Activated CD4-positive, alpha-beta T cell treated with anti-CD3 and anti-CD28 coated beads, Interleukin-2, amount 50 U/mL, for 4 hours (primary cell): Measurements from ENCODE around the gene INO80.
A peak's percentile ranks its signal among the peaks of the same experiment; 100 is the strongest.
"Not testable (repeated sequence)": the region's sequence is repeated elsewhere in the genome, so short reads cannot be mapped to it uniquely, and the experiment has no call there.

Experiments used
- DNase-seq, 2 experiments: peaks; one replicate each; pipeline ENCODE4 v3.0.0-alpha.2; 2020

Gene INO80, protein sequence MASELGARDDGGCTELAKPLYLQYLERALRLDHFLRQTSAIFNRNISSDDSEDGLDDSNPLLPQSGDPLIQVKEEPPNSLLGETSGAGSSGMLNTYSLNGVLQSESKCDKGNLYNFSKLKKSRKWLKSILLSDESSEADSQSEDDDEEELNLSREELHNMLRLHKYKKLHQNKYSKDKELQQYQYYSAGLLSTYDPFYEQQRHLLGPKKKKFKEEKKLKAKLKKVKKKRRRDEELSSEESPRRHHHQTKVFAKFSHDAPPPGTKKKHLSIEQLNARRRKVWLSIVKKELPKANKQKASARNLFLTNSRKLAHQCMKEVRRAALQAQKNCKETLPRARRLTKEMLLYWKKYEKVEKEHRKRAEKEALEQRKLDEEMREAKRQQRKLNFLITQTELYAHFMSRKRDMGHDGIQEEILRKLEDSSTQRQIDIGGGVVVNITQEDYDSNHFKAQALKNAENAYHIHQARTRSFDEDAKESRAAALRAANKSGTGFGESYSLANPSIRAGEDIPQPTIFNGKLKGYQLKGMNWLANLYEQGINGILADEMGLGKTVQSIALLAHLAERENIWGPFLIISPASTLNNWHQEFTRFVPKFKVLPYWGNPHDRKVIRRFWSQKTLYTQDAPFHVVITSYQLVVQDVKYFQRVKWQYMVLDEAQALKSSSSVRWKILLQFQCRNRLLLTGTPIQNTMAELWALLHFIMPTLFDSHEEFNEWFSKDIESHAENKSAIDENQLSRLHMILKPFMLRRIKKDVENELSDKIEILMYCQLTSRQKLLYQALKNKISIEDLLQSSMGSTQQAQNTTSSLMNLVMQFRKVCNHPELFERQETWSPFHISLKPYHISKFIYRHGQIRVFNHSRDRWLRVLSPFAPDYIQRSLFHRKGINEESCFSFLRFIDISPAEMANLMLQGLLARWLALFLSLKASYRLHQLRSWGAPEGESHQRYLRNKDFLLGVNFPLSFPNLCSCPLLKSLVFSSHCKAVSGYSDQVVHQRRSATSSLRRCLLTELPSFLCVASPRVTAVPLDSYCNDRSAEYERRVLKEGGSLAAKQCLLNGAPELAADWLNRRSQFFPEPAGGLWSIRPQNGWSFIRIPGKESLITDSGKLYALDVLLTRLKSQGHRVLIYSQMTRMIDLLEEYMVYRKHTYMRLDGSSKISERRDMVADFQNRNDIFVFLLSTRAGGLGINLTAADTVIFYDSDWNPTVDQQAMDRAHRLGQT (N-terminal part only)

DNA sequence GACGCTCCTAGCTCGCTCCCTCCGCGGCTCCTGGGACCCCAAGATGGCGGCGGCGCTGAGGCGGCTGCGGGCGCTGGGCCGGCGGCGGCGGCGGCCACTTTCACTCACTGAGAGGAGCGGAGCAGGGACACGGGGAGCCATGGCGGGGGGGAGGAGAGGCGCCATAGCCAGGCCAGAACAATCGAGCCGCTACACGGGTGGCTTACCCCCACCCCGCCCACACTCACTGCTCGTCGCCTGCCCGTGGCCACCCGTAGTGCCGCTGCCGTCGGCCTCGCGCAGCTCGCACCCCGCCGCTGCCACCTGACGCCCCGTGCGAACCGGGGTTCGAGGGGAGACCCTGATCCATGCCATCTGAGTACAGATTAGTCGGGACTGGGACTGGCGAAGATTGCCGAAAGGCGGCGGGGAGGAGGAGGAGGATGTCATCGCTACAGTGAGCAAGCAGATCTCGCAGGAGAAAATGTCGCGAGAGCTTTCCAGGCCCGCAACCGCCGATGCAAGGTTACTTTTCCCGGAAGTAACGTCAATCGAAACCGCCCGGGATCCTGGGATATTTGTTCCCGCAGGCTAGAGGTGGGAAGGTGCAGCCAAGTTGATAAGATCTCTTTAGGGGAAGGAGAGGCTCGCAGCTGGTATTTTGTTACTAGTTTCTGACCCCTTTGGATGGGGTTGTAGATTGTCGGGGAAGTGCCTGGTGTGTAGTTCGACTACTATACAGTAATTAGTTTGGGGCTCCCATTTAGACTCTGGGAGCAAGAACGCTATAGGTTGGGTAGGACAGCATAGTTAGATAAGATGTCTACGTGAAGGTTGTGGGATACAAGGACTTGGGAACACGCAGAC, at the start of gene INO80:
Gene INO80, minus strand, starts transcription at position 165 of the 846 bp plus-strand sequence. CDS start 19,970 bp downstream, outside the sequence.
- DNase-seq: peak; percentile 96 to 97

DNA sequence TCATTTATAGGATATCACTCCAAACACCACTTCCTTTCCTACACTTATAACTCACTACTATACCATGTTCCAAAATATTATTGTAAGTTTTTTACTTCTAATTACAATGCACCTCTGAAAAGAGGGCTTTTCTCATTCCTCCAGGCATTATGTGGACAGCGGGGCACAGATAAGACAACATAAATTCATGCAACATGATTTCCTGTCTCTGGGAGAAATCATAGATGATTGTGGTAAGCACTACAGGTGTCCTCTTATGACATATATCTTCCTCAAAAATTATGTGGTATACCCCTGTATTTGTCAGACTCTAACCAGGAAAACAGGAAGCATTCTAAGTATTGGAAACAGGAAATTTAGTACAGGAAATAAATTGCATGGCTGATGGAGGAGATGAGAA, 45.7 kb upstream of the INO80 start:
- no peak for DNase-seq

DNA sequence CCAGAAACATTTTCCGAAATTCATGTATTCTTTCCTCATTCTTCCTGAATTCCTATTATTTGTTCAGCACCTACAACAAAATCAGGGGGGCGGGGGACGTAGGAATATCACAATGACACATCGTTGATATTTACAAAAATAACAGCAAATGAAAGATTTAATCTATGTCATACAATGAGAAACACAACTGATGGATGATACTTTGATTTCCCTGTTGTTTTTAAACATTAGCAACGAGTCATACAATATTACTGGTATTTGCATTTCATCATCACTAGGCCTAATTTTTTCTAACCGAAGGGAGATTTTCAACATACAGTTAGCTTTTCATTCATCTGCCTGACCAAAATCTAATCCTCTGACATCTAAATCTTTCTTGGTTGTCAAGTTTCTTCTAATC, 45.3 kb upstream of the INO80 start:
- DNase-seq: no peak

DNA sequence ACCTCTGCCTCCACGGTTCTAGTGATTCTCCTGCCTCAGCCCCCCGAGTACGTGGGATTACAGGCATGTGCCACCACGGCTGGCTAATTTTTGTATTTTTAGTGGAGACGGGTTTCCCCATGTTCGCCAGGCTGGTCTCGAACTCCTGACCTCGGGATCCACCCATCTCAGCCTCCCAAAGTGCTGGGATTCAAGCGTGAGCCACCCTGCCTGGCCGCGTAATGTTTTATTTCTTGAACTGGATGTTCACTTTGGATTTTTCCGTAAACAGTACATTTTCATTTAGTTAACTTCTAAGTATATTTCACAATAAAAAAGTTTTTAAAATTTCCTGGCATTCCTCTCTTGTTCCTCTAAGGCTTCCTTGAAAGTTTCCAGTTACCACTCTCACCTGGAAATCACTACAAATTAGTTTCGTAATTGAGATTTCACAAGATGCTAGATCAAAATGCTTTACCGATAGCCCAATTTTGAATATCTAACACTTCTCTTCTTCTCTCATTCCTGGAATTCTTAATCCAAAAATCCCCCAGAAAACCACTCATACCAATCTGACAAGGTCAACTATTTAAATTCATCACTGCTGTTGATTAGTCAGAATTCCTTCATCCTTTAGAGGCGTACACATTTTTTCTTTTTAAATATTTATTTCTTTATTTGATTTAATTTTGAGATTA, 44.7 kb upstream of the INO80 start:
- DNase-seq: no peak

DNA sequence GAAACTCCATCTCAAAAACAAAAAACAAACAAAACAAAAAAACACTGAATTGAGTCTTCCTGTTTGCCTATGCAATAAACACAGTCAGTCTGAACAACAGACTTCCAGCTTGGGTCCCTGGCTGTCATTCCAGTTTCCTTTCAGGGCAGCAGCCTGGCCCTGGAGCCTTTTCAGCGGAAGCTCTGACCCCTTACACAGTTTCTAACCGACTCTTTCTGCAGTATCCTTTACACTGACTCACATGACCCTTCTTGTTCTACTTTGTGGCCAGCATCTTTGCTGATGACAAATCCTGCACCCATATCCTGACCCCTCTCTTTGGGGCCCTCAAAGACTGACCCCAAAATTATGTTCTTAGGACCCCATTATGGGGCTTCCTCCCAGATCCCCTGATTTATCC, 38.3 kb upstream of the INO80 start:
- DNase-seq: no peak

DNA sequence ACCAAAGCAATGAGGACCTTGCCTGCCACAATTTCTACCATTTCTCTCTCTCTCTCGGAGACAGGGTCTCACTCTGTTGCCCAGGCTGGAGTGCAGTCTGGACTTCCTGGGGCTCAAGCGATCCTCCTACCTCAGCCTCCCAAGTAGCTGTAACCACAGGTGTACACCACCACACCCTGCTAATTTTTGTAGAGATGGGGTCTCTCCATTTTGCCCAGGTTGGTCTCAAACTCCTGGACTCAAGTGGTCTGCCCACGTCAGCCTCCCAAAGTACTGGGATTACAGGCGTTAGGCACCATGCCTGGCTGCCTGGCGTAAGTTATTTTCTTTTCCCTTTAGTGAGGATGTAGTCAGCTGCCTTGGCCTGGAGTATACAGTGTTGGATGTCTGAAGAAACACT, 37.7 kb upstream of the INO80 start:
- DNase-seq: no peak

DNA sequence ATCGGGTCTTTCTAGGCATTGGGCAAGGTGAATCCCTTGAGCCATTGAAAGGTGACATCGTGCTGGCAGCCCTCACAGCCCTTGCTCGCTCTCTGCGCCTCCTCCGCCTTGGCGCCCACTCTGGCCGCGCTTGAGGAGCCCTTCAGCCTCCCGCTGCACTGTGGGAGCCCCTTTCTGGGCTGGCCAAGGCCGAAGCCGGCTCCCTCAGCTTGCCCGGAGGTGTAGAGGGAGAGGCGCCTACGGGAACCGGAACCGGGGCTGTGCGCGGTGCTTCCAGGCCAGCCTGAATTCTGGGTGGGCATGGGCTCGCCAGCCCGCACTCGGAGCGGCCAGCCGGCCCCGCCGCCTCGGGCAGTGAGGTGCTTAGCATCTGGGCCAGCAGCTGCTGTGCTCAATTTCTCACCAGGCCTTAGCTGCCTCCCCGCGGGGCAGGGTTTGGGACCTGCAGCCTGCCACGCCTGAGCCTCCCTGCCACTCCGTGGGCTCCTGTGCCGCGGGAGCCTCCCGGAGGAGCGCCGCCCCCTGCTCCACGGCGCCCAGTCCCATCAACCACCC, 35.4 kb upstream of the INO80 start:
- DNase-seq: no peak

DNA sequence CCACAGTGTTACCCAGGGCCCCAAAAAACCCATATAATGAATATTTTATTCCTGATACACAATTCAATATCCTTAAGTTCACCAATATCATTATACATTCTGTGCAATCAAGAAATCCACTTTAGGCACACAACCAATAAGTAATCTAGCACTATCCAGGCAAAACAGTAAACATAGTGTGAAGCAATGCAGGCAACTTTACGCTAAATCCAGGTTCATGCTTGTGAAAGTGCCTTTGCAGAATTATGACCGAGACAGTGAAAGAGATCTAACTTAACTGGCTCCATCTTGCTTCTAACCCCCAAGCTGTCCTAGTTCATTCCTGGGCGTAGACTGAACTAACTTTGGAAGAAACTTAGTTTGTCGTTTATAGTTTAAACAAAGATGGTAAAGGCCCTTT, 34.2 kb upstream of the INO80 start:
- no peak for DNase-seq

DNA sequence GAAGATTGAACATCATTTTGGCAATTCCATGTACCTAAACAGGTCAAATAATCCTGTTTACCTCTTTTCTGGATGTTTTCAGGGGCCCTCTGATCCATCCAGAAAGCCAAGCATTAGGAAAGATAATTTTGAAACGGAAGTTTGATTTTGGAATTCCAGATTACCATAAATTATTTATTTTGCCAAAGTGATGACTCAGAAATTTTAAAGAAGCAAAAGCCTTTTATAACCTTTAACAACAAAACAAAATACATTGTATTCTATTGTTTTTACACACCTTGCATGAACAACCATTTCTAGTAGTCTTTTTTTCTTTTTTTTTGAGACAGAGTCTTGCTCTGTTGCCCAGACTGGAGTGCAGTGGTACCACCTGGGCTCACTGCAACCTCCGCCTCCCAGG, 32.0 kb upstream of the INO80 start:
- DNase-seq: no peak

DNA sequence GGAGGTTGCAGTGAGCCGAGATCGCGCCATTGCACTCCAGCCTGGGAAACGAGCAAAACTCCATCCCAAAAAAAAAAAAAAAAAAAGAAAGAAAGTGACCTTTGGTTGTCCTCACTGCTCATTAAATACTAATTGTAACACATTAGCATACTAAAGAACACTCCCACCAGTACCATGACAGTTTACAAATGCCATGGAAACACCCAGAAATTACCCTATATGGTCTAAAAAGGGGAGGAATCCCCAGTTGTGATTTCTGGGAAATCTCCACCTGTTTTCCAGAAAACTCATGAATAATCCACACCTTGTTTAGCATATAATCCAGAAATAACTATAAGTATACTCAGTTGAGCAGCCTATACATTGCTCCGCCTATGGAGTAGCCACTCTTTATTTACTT, 23.5 kb upstream of the INO80 start:
- DNase-seq: no peak

DNA sequence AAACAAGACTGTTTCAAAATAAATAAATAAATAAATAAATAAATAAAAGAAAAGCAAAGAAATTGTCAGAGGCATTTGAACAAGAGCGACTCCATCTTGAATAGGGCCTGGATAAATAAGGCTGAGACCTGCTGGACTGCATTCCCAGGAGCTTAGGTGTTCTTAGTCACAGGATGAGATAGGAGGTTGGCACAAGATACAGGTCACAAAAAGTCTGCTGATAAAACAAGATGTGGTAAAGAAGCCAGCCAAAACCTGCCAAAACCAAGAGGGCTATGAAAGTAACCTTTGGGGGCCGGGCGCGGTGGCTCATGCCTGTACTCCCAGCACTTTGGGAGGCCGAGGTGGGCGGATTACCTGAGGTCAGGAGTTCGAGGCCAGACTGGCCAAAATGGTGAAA, 23.0 kb upstream of the INO80 start:
- DNase-seq: not testable (repeated sequence)

DNA sequence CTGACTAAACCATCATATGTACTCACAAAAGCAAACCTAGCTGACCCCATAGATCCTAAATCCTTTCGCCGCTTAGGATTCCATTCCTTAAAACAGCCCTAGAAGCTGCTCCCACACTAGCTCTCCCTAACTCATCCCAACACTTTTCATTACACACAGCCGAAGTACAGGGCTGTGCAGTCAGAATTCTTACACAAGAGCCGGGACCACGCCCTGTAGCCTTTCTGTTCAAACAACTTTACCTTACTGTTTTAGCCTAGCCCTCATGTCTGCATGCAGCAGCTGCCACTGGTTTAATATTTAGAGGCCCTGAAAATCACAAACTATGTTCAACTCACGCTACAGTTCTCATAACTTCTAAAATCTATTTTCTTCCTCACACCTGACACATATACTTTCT, 19.5 kb upstream of the INO80 start:
- DNase-seq: not testable (repeated sequence)

DNA sequence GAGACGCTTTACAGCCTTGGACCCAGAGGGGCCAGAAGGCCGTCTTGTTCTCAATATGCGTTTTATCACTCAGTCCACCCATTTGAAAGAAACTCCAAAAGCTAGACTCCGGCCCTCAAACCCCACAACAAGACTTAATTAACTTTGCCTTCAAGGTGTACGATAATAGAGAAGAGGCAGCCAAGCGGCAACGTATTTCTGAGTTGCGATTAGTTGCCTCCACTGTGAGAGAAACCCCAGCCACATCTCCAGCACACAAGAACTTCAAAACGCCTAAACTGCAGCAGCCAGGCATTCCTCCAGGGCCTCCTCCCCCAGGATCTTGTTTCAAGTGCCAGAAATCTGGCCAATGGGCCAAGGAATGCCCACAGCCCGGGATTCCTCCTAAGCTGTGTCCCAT, 17.4 kb upstream of the INO80 start:
- no peak for DNase-seq

DNA sequence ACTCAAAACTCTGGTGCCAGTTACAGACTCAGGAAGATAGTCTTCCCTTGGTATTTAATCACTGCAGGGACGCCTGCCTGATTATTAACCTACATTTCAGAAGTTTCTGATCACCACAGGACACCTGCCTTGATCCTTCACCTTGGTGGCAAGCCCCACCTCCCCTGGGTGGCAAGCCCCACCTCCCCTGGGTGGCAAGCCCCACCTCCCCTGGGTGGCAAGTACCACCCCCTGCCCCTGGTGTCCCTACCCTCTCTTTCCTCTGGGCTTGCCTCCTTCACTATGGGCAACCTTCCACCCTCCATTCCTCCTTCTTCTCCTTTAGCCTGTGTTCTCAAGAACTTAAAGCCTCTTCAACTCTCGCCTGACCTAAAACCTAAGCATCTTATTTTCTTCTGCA, 16.0 kb upstream of the INO80 start:
- not testable (repeated sequence) for DNase-seq

DNA sequence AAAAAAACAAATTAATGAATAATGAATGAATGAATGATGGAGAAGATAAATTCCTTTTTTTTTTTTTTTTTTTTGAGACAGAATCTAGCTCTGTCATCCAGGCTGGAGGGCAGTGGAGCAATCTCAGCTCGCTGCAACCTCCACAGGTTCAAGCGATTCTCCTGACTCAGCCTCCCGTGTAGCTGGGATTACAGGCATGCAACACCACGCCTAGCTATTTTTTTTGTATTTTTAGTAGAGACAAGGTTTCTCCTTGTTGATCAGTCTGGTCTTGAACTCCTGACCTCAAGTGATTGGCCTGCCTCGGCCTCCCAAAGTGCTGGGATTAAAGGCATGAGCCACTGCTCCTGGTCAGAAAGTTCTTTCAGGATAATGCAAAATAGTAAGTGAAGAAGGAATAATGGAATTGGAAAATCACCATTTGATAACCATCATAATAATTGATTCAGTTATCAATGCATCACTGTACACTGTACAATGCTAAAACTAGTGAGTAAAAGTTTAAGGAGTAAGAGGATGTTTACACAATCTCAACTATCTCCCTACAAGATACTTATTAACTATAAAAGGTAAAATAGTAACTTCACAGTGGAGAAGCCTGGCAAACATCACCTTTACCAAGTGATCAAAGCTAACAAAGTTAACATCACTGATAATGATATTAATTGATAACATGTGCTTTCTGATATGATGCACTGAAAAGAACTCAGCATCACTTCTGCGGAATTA, 12.3 kb upstream of the INO80 start:
- DNase-seq: no peak

DNA sequence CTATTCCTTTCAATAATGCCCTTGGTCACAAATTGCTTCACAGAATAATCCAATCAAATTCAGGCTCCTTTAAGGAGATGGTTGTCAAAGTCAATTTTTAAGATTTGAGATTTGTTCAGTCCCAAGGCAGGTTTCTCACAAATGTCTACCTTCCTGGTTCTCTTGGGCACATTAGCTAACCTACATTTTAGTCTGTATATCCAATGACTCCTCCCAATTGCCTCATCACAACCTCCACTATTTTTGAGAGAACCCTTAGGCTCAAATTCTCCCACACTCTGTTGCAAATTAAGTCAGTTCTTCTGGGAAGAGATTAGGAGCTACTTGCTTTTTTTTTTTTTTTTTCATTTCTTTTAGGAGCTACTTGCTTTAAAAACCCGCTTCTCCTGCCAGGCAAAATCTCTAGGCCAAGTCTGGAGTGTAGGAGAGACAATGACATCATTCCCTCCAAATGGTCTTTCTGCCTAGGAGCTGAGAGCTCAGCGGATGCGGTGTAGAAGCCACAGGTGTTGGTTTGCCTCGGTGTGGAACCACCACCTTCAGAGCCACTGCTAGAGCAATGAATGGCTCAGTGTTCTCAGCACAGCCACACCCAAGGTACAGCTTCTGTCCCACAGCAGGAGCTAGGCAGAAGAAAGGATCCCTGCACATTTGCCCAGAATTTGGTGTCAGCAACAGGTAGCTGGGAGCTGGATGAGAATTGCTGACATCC, 10.0 kb upstream of the INO80 start:
- DNase-seq: no peak

DNA sequence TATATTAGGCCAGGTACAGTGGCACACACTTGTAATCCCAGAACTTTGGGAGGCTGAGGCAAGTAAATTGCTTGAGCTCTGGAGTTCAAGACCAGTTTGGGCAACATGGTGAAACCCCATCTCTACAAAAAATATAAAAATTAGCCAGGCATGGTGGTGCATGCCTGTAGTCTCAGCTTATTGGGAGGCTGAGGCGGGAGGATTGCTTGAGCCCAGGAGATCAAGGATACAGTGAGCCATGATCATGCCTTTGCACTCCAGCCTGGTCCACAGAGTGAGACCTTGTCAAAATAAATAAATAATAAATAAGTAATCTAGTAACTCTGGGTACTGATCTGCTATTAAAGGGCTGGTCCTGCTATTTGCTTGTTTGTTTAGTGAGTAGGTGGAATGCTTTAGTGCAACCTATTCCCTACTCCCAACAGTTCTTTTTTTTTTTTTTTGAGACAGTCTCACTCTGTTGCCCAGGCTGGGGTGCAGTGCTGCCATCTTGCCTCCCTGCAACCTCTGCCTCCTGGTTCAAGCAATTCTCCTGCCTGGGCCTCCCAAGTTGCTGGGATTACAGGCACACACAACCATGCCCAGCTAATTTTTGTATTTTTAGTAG, 9.1 kb upstream of the INO80 start:
- DNase-seq: no peak

DNA sequence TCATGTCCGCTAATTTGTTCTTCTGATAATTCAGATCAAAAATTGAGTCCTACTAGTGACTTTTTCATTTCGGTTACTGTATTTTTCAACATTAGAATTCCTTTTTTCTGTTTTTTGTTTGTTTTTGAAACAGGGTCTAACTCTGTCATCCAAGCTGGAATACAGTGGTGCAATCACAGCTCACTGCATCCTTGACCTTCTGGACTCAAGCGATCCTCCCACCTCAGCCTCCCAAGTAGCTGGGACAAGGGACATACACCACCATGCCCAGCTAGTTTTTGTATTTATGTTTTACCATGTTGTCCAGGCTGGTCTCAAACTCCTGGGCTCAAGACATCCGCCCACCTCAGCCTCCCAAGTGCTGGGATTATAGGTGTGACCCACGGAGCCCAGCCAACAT, 8.0 kb upstream of the INO80 start:
- DNase-seq: no peak

DNA sequence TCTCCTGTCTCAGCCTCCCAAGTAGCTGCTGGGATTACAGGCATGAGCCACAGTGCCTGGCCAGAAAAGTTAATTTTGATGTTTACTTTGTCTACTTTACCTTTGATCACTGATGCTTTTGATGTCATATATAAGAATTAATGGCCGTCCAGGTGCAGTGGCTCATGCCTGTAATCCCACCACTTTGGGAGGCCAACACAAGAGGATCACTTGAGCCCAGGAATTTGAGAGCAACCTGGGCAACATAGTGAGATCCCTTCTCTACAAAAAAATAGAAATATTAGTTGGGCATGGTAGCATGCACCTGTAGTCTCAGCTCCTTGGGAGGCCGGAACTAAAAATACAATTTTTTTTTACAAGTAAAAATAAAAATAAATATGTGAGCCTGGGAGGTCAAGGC, 6.8 kb upstream of the INO80 start:
- DNase-seq: no peak

DNA sequence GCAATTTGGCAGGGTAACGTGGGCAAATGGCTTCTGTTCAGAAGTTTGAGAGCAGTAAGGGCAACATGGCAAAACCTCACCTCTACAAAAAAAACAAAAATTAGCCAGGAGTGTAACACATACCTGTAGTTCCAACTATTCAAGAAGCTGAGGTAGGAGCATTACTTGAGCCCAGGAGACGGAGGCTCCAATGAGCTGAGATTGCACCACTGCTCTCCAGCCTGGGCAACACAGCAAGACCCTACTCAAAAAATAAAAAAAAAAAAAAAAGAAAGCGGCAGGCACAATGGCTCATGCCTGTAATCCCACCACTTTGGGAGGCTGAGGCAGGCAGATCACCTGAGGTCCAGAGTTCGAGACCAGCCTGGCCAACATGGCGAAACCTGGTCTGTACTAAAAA, 5.9 kb upstream of the INO80 start:
- DNase-seq: no peak
